RWPE1 (cell line): ENCODE results near the gene NUDT16L1.

Experiments used
- CTCF ChIA-PET: fragments of 350-600 bp; sonication (Branson Sonifier 250); formaldehyde crosslinking; extraction: SDS; loops from one replicate; lab custom pipeline; 2021; lab: Yijun Ruan, JAX
- POLR2A ChIA-PET: fragments of 400-600 bp; formaldehyde crosslinking; extraction: SDS; loops from one replicate; lab custom pipeline; 2020; ENCODE audit warnings: antibody characterized with exemption; ENCODE audit not compliant: low non-redundant PET; lab: Yijun Ruan, JAX
- DNase-seq: peaks from one replicate; pipeline ENCODE4 v3.0.0; 2012; ENCODE audit warnings: low spot score
- H3K27ac ChIP-seq: fragments of 450-650 bp; 2 replicates; pipeline ENCODE4 v1.5.1; 2017
- CTCF ChIP-seq: fragments of 450-650 bp; conservative IDR thresholded peaks from 2 replicates; pipeline ENCODE4 v1.5.1; 2017; ENCODE audit warnings: low read depth, mild to moderate bottlenecking

The NUDT16L1 gene

GRCh38 chr16:4656221-4656620 lies 37.1 kb upstream of the NUDT16L1 start:
- TF ChIP-seq CTCF = no peak
- no peak overlapping the region for H3K27ac ChIP-seq
- DNase-seq = no peak
- ChIA-PET POLR2A (no interaction called here), CTCF (no interaction called here)

GRCh38 chr16:4656695-4657686 lies 36.4 kb upstream of the NUDT16L1 start:
- ChIA-PET POLR2A (no interaction called here), CTCF (no interaction called here)
- no peak for TF ChIP-seq CTCF

GRCh38 chr16:4659363-4660353 lies 33.7 kb upstream of the NUDT16L1 start:
- ChIA-PET CTCF (interaction anchor here (0.6 kb wide), 1 partner anchor 16 kb away, joined by 3 read pairs; no protein-coding TSS in a partner anchor), POLR2A (no interaction called here)
- H3K27ac ChIP-seq = peak overlapping the region; percentile 81
- no peak for TF ChIP-seq CTCF
- no peak for DNase-seq

More at GRCh38 chr16:4656695-4657686, 36.4 kb upstream of the NUDT16L1 start:
- H3K27ac ChIP-seq = no peak overlapping the region
- DNase-seq = no peak

GRCh38 chr16:4660454-4661007 lies 32.8 kb upstream of the NUDT16L1 start:
- H3K27ac ChIP-seq = peak overlapping the region; percentile 81
- TF ChIP-seq CTCF = no peak
- ChIA-PET CTCF (interaction anchor here (0.5 to 0.6 kb wide), 2 partner anchors 17 to 151 kb away, joined by 3 to 4 read pairs; no protein-coding TSS in a partner anchor), POLR2A (no interaction called here)
- DNase-seq = no peak

GRCh38 chr16:4661661-4662060 lies 31.7 kb upstream of the NUDT16L1 start:
- TF ChIP-seq CTCF = no peak
- H3K27ac ChIP-seq = peak overlapping the region; percentile 81
- CTCF ChIA-PET = no interaction called here
- no peak for DNase-seq
- POLR2A ChIA-PET = no interaction called here

- H3K27ac ChIP-seq = peak overlapping the region; percentile 81
- POLR2A ChIA-PET = no interaction called here
- no peak for TF ChIP-seq CTCF
- no peak for DNase-seq
- CTCF ChIA-PET = no interaction called here
Observed at GRCh38 chr16:4663465-4663776, 29.9 kb upstream of the NUDT16L1 start.
